ENCODE data around the gene AGAP2. TPM values are rescaled to one million over a fixed set of nuclear protein-coding genes. Genes with fewer than 3 reads are reported as not detected.

The AGAP2 gene
- total and polyA plus RNA-seq, 2 donors (not counting 1 experiment from before 2014, with no cell fraction given): 22.2 to 27.0 TPM

GRCh38 chr12:57724936-57725740, 13.4 kb downstream of the AGAP2 start:
- H3K27ac ChIP-seq (ENCODE audit: low read length in 2 of 2): no peak overlapping the region
- intact Hi-C loops (cut with micrococcal nuclease): no loop called here
- DNase-seq (no peak), ATAC-seq (ENCODE audit: low read depth) (peak; percentile 18)
- peaks cover 16% of the 10 kb centered on the region for H3K4me1 Mint-ChIP-seq
- POLR2A ChIA-PET: interaction anchor here (0.6 kb wide), 1 partner anchor 1991 kb away, joined by 5 read pairs; no protein-coding TSS in a partner anchor
- 86% methylated on average over 3 of the region's 11 CpGs for WGBS (ENCODE audit: insufficient coverage)
- peaks cover 0 to 52% of the 10 kb centered on the region in 2 experiments for H3K36me3 ChIP-seq (replicated peaks in 1 of 2; ENCODE audit: control extremely low read depth in 1 of 2, control insufficient read depth in 1 of 2, extremely low read depth in 1 of 2, insufficient read depth in 2 of 2, low read length in 1 of 2)
- H3K4me2 ChIP-seq (replicated peaks; ENCODE audit: low read depth, low read length, poor library complexity, severe bottlenecking): peak overlapping the region; percentile 38
- TF ChIP-seq EZH2 (IDR thresholded peaks at IDR 0.05; ENCODE audit: borderline replicate concordance, insufficient read depth, low read depth, low read length, poor library complexity, severe bottlenecking): no peak
- CTCF ChIA-PET: no interaction called here
- H3K4me3 ChIP-seq (ENCODE audit: control extremely low read depth in 1 of 5, extremely low read depth in 1 of 5, insufficient read depth in 1 of 5, low read depth in 2 of 5, low read length in 4 of 5): no peak overlapping the region
- no peaks in the 10 kb centered on the region for H3K27me3 ChIP-seq (replicated peaks in 1 of 4; ENCODE audit: control extremely low read depth in 1 of 4, control insufficient read depth in 3 of 4, insufficient read depth in 4 of 4, low read length in 3 of 4)
- peaks cover 7% of the 10 kb centered on the region for H4K20me1 ChIP-seq (ENCODE audit: control insufficient read depth, insufficient read depth, low read length, poor library complexity, severe bottlenecking)
- peaks cover 0 to 7% (median 0%) of the 10 kb centered on the region in 3 donors for H3K9me3 ChIP-seq (ENCODE audit: control extremely low read depth in 1 of 3, control insufficient read depth in 2 of 3, insufficient read depth in 1 of 3, low read length in 2 of 3)
- no peaks in the 10 kb centered on the region for H3K27me3 Mint-ChIP-seq
- no peaks in the 10 kb centered on the region for H3K79me2 ChIP-seq (ENCODE audit: control insufficient read depth, insufficient read depth, low read length)
- H2AFZ ChIP-seq (ENCODE audit: insufficient read depth, low read depth, low read length, poor library complexity, severe bottlenecking): no peak overlapping the region
- no peak overlapping the region for H3K4me3 Mint-ChIP-seq
- H3K27ac Mint-ChIP-seq: peak overlapping the region; percentile 58
- H3K4me1 ChIP-seq (ENCODE audit: control insufficient read depth in 2 of 2, insufficient read depth in 2 of 2, low read length in 2 of 2): peaks cover 8 to 16% of the 10 kb centered on the region in 2 donors
- H3K9ac ChIP-seq (ENCODE audit: low read length): no peak overlapping the region
- no peaks in the 10 kb centered on the region for H3K9me3 Mint-ChIP-seq (ENCODE audit: insufficient read depth)

GRCh38 chr12:57724003-57724935, 14.3 kb downstream of the AGAP2 start:
- H3K9me3 Mint-ChIP-seq (ENCODE audit: insufficient read depth): no peaks in the 10 kb centered on the region

More at GRCh38 chr12:57724003-57724935, 14.3 kb downstream of the AGAP2 start:
- peaks cover 7% of the 10 kb centered on the region for H4K20me1 ChIP-seq (ENCODE audit: control insufficient read depth, insufficient read depth, low read length, poor library complexity, severe bottlenecking)
- H3K36me3 ChIP-seq (replicated peaks in 1 of 2; ENCODE audit: control extremely low read depth in 1 of 2, control insufficient read depth in 1 of 2, extremely low read depth in 1 of 2, insufficient read depth in 2 of 2, low read length in 1 of 2): peaks cover 0 to 53% of the 10 kb centered on the region in 2 experiments
- H3K9me3 ChIP-seq (ENCODE audit: control extremely low read depth in 1 of 3, control insufficient read depth in 2 of 3, insufficient read depth in 1 of 3, low read length in 2 of 3): peaks cover 0 to 7% (median 0%) of the 10 kb centered on the region in 3 donors
- no peaks in the 10 kb centered on the region for H3K27me3 ChIP-seq (replicated peaks in 1 of 4; ENCODE audit: control extremely low read depth in 1 of 4, control insufficient read depth in 3 of 4, insufficient read depth in 4 of 4, low read length in 3 of 4)
- H3K4me3 Mint-ChIP-seq: no peak overlapping the region
- intact Hi-C loops (cut with micrococcal nuclease): no loop called here
- no peak overlapping the region for H3K9ac ChIP-seq (ENCODE audit: low read length)
- peak overlapping the region; percentile 58 for H3K27ac Mint-ChIP-seq
- peaks cover 8 to 16% of the 10 kb centered on the region in 2 donors for H3K4me1 ChIP-seq (ENCODE audit: control insufficient read depth in 2 of 2, insufficient read depth in 2 of 2, low read length in 2 of 2)
- ChIA-PET CTCF (no interaction called here), POLR2A (interaction anchor here (0.6 kb wide), 1 partner anchor 1990 kb away, joined by 5 read pairs; no protein-coding TSS in a partner anchor)
- no peak overlapping the region for H3K4me3 ChIP-seq (ENCODE audit: control extremely low read depth in 1 of 5, extremely low read depth in 1 of 5, insufficient read depth in 1 of 5, low read depth in 2 of 5, low read length in 4 of 5)
- no peaks in the 10 kb centered on the region for H3K27me3 Mint-ChIP-seq
- no peak overlapping the region for H2AFZ ChIP-seq (ENCODE audit: insufficient read depth, low read depth, low read length, poor library complexity, severe bottlenecking)
- no peak overlapping the region for H3K4me2 ChIP-seq (replicated peaks; ENCODE audit: low read depth, low read length, poor library complexity, severe bottlenecking)
- H3K4me1 Mint-ChIP-seq: peaks cover 16% of the 10 kb centered on the region
- no peak for TF ChIP-seq CTCF (IDR thresholded peaks at IDR 0.05)
- no peak for TF ChIP-seq EZH2 (IDR thresholded peaks at IDR 0.05; ENCODE audit: borderline replicate concordance, insufficient read depth, low read depth, low read length, poor library complexity, severe bottlenecking)
- DNase-seq (no peak), ATAC-seq (ENCODE audit: low read depth) (no peak)
- 98% methylated on average over 11 of the region's 12 CpGs for WGBS (ENCODE audit: insufficient coverage)
- no peak overlapping the region for H3K27ac ChIP-seq (ENCODE audit: low read length in 2 of 2)
- H3K79me2 ChIP-seq (ENCODE audit: control insufficient read depth, insufficient read depth, low read length): no peaks in the 10 kb centered on the region
